Memory B cell (primary cell): Measurements from ENCODE around the gene CLDN1.

ENCODE experiments used
- ATAC-seq: fragments of 150-1000 bp; cut with Tn5 transposase; 2 replicates; pipeline ENCODE4 v1.10.0; 2021; ENCODE audit warnings: low read depth, mild to moderate bottlenecking, moderate library complexity
- DNase-seq, 2 donors: peaks; one replicate each; pipeline ENCODE4 v3.0.0; 2022; ENCODE audit warnings: low spot score in 2 of 2
- H3K27ac Mint-ChIP-seq: one replicate; pipeline ENCODE4 v1.8.0; 2022; ENCODE audit warnings: mild to moderate bottlenecking, moderate library complexity, mixed read lengths
- H3K27me3 Mint-ChIP-seq: one replicate; pipeline ENCODE4 v1.8.0; 2022; ENCODE audit warnings: mixed read lengths
- H3K36me3 Mint-ChIP-seq: one replicate; pipeline ENCODE4 v1.8.0; 2022; ENCODE audit warnings: mild to moderate bottlenecking, mixed read lengths
- H3K4me1 Mint-ChIP-seq: one replicate; pipeline ENCODE4 v1.8.0; 2022; ENCODE audit warnings: mixed read lengths
- H3K4me3 Mint-ChIP-seq: one replicate; pipeline ENCODE4 v1.8.0; 2022; ENCODE audit warnings: mild to moderate bottlenecking, moderate library complexity, mixed read lengths
- H3K9me3 Mint-ChIP-seq: one replicate; pipeline ENCODE4 v1.8.0; 2022; ENCODE audit warnings: mixed read lengths

Gene CLDN1

GRCh38 chr3:190265126-190265525 is 57.1 kb downstream of the CLDN1 start:
- no peak for ATAC-seq
- Mint-ChIP-seq H3K4me1 (no peaks in the 10 kb centered on the region), H3K27me3 (no peaks in the 10 kb centered on the region), H3K36me3 (no peaks in the 10 kb centered on the region), H3K27ac (no peak overlapping the region), H3K4me3 (no peak overlapping the region), H3K9me3 (peaks cover 2% of the 10 kb centered on the region)
- no peak for DNase-seq

DNA sequence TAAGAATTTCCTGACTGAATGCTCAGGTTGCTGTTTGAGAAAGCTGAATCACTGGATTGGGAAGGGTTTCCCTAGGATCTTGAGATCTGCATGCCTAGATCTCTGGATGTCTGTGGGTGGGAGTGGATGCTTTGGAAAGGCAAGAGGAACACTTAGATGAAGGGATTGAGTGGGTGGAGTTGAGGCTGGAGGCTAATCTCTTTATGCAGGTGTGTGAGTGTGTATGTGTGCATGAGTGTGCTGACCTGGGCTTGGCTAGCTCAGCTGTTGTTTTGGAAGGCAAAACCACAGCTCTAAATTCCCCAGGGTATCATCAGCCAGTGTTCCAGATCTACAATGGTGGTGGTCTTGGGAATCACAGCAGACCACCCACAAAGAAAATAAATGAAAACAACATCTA is 60.5 kb downstream of the CLDN1 start:
- H3K27ac Mint-ChIP-seq = no peak overlapping the region

DNA sequence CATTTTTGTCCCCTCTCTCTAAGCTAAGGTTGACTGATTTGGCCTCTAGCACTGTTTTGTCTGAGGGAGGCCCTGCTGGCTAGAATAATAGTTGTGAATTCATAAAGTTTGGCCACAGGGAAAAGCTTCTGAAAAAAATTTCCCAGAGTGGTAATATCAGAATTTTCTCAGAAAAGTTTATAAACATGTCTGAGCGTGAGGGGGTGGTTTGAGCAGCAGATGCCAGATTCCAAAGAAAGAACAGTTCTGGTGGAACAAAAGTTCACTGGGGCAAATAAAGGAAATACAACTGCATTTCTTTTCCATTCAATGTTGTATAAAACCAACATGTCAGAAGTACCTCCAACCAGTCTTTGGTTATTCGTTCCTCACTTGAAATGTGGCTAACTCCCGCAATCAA is 61.2 kb downstream of the CLDN1 start:
- Mint-ChIP-seq H3K36me3 (no peaks in the 10 kb centered on the region), H3K27me3 (no peaks in the 10 kb centered on the region), H3K27ac (no peak overlapping the region), H3K4me1 (no peaks in the 10 kb centered on the region), H3K9me3 (no peaks in the 10 kb centered on the region), H3K4me3 (no peak overlapping the region)
- ATAC-seq (no peak), DNase-seq (no peak)

More for the DNA sequence above, 60.5 kb downstream of the CLDN1 start:
- no peak overlapping the region for H3K4me3 Mint-ChIP-seq
- no peaks in the 10 kb centered on the region for H3K4me1 Mint-ChIP-seq
- ATAC-seq = no peak
- H3K36me3 Mint-ChIP-seq = no peaks in the 10 kb centered on the region
- DNase-seq = no peak
- no peaks in the 10 kb centered on the region for H3K9me3 Mint-ChIP-seq
- no peaks in the 10 kb centered on the region for H3K27me3 Mint-ChIP-seq

DNA sequence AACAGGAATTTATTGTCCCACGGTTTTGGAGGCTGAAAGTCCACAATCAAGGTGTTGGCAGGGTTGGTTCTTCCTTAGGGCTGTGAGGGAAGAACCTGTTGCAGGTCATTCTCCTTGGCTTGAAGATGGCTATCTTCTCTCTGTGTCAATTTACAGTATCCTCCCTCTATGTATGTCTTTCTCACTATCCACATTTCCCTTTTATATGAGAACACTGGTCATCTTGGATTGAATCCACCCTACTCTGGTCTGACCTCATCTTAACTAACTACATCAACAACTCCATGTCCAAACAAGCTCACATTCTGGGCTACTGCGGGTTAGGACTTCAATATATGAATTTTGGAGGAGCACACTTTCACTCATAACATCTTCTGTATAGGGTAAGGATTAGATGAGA is 61.9 kb downstream of the CLDN1 start:
- DNase-seq (no peak), ATAC-seq (no peak)
- no peaks in the 10 kb centered on the region for H3K27me3 Mint-ChIP-seq
- H3K4me1 Mint-ChIP-seq = no peaks in the 10 kb centered on the region
- no peaks in the 10 kb centered on the region for H3K9me3 Mint-ChIP-seq
- no peaks in the 10 kb centered on the region for H3K36me3 Mint-ChIP-seq
- H3K4me3 Mint-ChIP-seq = no peak overlapping the region
- H3K27ac Mint-ChIP-seq = no peak overlapping the region

DNA sequence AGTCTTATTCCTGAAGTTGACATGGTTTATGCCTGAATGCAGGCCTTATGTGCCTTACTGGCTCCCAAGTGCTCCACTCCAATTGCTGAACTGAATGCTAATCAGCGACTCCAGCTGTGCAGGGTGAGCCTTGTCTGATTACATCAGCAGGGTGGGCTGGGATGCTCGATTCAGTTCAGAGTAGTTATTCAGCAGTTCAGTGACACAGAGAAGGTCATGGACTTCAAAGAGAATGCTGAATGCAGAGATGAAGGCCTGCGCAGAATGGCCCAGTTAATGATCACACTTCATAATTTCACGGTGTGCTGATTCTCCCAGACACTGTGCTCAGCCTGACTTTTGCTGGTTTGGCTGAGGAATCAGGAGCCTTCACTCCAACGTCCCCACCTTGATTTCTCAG is 63.6 kb downstream of the CLDN1 start:
- Mint-ChIP-seq H3K4me3 (no peak overlapping the region), H3K9me3 (no peaks in the 10 kb centered on the region), H3K27ac (no peak overlapping the region), H3K36me3 (no peaks in the 10 kb centered on the region), H3K4me1 (no peaks in the 10 kb centered on the region), H3K27me3 (no peaks in the 10 kb centered on the region)
- DNase-seq = no peak
- ATAC-seq = no peak
